NCI-H1694 (cell line): ENCODE results near the gene DDX10.

Experiments used
- DNase-seq: peaks from one replicate; lab custom pipeline; 2025; lab: John Stamatoyannopoulos, UW

Gene DDX10

DNA sequence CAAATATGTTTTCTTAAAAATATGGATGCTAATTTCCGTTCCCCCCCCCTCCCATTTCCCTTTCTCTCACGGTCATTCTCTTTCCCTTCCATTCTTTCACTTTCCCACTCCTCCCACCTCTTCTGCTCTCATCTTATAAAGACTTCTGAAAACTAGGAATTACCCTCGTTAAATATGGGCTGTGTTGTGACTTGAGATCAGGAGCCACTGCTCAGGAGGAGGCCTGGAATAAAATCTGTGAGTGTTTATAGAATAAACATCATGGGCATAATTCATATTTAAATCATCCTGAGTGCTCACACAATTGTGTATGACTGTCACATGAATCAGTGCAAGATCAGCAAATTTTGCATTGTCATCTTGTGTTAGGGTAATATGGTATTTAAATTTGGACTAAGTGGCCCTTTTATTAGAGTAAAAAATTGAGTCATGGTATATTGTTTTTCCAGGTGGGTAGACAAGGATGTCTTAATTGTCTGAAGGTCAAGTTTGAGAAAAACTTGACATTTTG is 208.0 kb downstream of the DDX10 start:
- DNase-seq: no peak

DNA sequence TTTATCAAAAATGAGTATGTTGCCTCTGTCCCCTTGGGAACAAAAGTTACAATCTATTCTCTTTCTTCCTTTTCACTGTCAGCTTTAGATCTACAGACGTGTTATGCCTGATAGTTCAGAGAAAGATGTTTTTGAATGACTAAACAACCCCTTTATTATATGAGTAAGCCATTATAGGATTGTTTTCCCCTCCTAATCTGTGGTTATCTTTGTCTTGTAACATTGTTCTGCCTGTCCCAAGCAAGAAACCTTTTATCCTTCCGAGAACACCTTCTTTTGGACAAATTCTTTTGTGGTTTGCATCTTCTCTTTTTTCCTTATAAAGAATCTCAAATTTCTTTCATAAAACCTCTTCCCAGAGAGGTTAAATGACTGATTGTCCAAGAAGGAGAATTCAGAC is 208.4 kb downstream of the DDX10 start:
- DNase-seq: no peak

DNA sequence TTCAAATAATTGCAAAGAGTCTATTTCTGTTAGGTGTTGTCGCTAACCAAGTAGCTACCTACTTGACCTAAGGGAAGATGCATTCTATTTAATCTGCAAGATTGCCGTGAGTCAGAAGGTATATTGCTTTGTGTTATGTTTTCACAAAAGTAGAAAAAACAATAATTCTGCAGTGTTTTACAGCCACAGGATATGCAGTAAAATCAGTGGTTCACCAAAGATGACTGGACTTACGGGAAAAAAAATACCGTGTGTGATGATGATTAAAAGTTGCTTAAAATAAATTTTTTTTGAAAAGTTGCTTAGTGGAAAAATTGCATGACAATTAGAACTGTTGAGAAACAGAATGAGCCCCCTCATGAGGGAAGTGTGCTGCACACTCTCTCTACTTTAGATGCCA is 209.1 kb downstream of the DDX10 start:
- no peak for DNase-seq

DNA sequence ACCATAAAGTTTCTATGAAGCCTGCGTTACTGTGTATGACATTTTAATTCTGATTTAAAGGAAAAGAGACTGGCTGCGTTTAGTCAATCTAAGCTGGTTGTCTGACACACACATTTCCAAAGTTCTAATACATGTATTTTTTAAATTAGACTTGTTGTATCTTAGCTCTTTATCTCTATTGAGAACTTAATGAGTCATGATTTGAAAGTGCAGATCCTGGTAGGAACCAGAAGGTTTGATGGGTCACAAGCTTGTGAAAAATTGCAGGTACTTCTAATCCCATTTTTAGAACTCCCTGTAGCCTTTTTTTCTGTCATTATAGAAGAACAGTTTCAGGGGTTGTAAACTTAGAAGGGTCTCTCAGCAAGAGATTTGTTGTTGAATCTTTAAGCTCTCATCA is 210.3 kb downstream of the DDX10 start:
- DNase-seq: no peak

DNA sequence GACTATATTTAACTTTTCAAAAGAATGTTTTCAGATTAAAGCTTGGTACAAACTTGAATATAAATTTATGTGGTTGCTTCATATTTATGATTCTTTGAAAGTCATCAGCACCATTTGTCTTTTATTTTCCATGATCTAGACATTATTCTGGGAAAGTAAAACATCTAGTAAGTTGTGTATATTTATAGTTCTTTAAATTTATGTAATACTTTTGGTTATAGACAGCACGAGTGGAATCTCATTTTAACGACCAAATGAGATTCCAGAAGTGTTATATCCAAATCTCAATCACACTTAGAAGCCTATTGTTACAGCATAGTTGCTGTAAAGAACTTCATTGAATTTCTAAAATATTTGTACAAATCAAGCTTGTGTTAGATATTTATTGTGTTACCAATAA is 212.3 kb downstream of the DDX10 start:
- no peak for DNase-seq

DNA sequence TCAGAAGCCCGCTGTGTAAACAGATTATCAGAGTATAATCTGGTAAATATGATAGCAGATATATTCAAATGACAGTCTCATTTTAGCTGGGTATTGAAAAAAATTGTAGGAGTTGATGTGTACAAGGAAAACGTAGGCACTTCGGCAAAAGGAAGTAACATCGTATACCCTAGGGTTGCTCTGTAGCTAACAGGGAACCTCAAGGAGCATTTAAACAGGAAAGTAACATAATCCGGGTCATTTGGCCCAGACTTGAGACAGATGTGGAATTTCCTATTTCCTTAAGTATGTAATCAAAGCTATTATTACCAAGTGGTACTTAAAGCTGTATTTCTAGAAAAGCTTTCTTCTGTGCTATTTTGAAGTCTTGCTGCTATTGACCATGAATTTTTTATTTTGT is 215.6 kb downstream of the DDX10 start:
- no peak for DNase-seq

DNA sequence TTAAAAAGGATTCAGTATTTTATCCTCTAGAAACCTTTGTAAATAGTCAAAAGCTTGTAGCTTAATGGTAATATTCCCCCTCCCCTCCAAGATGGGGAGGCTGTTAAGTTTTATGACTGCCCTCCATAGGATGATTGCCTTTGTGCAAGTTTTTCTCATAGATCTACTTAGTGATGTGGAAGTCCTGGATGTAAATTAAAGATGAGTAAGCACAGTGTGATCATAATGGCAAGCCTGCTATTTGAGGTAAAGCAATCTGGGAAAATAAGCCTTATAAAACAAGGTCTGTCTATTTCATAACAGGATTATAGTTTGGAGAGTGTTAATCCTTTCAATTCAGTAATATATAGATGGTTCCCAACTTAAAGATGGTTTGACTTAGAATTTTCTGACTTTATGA is 216.3 kb downstream of the DDX10 start:
- no peak for DNase-seq

DNA sequence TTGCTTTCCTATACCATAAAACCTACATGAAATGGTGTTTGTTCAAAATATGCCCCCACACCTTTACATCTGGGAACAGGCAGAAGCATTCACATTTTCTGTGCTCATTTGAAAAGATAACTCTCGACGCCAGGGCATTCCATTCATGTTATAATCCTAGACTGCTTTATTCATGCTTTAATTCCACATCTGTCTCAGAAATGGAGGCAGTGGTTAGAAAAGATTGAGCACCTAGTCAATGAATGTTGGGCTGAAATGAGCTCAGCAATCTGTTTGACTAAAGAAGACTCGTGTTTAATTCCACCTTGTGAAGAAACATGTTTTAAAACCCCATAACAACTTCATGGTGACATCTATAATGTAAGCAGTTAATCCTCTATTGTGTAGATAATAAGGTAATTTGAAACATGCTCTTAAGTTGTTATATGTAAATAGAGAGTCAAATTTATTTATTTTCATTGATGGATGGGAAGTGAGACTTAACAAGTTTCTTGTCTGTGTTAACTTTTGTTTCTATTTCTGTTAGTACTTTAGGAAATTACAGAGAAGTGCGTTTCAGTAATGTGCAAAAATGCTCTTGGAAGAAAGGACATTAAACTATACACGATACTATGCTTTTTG is 217.5 kb downstream of the DDX10 start:
- DNase-seq: no peak

DNA sequence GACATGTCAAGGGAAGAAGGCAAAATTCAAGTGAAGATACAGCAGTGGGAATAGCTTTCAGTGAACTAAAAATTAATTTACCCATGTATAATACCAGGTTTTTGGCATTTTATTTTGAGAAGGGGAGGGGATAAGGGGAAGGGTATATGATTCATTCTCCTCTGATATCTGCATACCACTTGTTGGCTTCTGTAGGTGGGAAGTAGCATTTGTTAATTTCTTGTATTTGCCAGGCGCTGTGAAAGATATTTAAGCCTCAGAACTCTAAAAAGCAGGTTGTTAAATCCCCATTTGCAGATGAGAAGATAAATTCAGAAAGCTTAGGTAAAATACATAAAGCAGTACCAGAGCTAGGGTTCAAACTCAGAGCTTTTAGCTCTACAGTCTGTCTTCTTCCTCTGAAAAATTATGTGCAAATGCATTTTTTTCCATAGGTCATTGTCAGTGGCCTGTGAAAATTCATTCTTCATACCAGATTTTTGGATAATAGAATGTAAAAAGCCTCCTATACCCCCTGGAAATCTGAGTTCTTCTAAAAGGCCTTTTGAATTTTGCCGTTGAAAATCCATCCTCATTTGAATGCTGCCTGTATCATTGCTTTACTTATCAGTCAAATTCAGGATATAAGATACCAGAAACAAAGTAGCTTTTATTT is 221.3 kb downstream of the DDX10 start:
- DNase-seq: no peak

DNA sequence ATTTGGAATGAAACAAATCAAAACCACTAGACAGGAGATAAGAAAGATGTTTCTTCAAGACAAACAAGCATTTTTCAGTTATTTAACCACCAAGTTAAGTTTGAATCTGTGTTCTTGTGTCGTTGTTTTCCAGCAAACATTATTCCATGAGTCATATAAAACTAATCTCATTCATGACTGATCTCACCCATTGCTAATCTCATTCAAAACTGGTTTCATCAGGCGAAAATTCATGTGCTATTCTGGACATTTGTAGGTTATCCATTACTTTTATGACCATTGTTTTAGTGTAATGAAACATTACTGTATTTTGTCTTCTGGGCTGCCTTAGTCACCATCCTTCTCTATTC is 221.8 kb downstream of the DDX10 start:
- DNase-seq: no peak

DNA sequence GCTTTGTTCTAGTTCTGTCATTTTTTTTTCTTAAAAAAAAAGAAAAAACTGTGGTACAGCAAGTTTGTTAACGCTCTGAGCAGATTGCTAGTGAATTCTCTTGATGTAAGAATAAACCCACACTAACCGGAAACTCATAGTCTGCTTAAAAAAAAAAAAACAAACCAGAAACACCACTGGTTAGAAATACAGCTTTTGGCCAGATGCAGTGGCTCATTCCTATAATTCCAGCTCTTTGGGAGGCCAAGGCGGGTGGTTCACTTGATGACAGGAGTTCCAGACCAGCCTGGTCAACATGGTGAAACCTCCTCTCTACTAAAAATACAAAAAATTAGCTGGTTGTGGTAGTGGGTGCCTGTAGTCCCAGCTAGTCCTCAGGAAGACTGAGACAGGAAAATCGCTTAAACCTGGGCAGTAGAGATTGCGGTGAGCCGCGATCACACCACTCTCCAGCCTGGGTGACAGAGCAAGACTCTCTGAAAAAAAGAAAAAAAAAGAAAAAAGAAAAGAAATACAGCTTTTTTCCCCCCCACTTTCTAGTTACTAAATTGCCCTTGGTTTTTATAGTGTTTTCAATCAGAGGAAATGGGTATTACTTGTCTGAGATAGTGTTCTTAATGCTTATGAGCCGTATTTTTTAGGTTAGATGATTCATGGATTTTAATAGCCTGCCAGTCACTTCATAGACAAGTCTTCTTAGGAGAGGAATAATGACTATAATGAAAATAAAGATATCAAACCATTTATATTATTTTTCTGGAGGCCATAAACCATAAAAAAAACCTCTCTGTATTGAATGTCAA is 222.8 kb downstream of the DDX10 start:
- DNase-seq: no peak

DNA sequence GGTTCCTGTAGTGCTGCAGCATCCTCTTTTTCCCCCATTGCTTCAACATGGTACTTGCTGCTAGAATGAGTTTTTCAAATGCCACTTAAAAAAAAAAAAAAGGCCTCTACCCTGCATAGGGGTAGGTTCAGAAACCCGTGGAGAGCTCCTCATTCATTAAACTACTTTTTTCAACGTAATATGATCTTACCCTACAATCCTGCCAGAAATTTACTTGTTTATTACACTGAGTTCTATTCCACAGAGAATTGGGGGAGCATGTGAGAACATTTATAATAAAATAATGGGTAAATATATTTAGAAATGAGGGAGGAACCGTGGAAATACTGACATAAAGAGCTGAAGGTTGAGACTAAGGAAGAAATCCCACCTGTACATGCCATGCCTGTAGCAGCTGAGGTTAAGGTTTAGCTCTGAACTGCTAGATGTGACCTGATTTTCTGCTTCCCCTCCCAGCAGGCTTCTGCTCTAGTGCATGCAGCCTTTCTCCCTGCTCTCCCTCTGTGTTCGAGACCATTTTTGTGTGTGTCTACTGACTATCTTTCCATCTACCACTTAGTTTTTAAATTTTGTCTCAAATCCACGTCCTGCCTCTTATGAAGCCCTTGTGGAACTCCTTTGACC is 225.7 kb downstream of the DDX10 start:
- DNase-seq: no peak

DNA sequence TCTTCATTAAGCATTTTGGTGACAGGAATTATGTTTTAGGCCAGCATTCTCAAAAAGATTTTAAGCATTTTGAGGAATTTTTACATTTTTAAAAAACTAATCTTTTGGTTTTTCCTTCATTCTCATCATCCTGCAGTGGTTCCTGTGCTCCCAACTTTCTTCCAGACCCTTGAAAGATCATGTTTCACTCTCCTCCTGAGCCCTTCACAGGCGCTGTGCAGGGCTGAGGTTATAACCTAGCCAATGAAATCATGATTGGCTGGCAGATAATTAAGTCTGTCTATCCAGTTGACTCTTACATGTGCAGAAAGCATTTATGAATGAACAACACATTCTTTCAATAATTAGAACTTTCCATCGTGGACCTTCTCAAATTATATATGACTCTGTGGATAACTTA is 226.3 kb downstream of the DDX10 start:
- no peak for DNase-seq

DNA sequence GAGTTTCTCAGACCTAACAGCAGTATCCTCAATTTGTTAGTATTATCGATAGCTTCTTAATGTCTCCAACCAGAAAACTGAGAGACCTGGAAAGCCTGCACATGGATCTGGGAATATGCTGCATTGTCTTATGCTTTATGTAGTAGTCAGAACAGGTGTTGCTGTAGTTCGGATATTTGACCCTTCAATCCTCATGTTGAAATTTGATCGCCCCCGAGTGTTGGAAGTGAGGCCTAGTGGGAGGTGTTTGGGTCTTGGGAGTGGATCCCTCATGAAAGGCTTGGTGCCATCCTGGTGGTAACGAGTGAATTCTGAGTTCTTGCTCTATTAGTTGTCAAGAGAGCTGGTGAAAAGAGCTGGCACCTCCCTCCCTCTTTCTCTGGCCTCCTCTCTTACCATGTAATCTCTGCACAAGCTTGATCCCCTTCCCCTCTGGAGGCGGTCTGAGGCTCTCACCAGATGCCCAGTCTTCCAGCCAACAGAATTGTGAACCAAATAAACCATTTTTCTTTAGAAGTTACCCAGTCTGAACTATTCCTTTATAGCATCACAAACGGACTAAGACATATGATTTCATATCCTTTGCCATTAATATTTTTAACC is 227.1 kb downstream of the DDX10 start:
- no peak for DNase-seq

DNA sequence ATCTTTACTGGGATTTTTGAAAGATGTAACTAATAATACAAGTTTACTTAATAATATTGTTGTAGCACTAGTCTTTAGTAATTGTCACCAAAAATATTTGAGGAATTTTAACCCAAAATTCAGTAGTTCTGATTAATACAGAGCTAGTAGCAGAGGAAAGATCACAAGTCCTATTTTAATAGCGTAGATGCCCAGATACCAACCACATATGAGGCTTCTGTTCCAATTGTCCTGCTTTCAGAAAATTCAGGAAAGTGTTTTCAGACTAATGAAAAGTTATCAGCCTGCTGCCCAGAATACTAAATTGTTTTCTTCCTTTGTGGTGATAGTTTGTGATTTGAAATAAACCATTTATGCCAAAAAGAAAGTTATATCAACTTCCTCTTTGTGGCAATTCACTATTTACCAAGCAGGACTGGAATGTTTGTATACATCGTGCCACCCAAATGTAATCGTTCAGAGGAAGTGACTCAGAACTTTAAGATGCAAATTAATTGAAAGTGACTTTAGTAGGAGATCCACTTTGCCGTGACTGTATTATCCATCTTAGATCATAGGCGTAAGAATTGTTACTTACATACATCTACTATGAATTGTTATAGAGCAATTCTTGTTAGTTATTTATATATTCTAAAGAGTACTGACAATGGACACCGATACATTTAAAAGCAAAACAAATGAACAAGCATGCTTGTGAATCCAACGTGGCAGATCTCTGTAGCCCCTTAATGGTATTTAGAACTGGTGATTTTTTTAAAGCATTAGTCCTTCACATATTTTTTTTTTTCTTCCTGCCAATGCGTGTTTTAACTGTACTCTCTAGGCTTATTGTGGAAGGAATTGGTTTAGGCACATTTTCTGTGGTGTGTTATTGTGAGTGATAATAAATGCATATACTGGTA is 231.0 kb downstream of the DDX10 start:
- DNase-seq: no peak

DNA sequence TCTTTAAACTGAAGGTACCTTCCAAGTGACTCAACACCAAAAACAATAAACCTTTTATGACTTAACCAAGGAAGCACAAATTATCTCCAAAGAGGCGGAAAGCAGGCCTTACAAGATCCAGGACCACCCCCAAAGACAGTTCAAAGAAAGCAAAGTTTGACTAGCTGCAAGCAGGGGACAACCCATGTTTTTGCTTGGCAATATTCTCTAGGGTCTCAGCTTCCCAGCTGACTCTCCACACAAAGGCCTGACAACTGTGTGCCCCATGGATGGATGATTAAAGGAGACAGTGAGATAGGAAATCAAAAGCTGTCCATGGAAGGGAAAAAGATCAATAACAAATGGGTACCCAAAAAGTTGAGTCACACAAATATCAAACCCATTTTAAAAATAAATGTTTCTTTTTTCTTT is 232.2 kb downstream of the DDX10 start:
- no peak for DNase-seq

DNA sequence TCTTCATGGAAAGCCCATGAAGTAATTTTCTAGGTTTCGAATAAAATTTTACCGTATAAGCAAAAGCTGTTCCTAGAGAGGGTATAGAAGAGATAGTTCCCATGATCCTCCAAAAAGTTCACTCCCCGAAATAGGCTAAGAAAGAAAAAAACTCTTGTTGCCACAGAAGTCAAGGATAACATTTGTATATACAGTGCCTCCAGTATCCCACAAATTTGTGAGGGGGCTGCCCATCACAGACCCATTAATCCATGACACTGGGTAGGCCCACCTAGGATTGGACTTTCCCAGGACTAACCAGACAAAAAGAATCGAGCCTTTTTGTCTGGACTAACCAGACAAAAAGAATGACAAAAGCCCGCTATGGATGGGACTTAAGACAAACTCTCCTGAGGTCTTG is 233.0 kb downstream of the DDX10 start:
- no peak for DNase-seq

DNA sequence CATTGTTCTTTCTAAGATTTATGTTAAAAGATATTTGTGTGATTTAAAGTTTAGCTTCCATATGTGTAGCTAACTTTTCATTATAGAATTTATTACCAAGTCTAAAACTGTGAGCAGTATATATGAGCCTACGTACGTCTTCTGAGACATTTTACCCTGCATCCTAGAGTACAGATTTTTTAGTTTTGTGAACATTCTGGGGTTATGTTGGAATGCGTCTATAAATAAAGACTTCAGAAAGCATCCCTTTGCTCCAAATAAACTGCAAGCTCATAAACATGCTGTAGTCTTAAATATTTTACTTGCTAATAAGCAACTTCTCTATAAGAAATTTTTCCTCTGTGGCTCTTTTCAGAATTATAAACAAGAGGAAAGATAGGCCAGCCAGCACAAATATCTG is 236.5 kb downstream of the DDX10 start:
- no peak for DNase-seq

DNA sequence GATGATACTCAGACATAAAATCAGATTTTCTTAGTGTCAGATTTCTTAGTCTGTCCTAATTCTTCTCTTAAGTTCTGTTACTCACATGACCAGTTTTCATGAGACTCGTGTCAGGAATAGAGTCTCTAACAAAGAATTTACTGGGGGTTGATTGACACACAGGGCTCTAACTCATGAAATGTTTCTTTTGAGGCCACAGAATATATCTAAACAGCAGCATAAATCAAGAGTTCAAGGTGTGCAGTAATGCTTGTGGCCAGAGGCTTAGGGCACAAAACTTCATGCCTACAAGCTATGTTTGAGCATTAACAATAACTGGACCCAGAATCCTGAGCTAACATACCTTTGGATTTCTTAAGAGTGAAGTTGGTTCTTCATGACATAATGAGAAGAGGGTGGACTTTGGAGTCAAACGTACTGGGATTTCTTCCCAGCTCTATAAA is 237.2 kb downstream of the DDX10 start:
- no peak for DNase-seq

DNA sequence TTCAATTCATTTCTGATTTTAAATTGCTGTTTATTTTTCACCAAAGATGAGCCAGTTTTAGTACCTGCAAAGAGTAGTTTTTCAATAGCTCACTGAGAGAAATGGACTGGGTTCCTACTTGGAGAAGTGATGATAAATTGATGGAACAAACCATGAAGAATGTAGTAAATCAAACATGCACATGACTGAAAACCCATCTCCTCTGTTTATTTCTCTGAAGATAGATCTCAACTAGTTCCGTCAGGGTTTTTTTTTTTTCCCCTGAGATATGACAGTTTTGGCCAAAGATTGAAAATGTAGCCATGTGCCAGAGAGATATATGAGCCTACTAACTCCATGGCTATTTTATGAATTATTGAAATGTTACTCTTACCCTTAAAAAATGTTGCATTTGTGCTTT is 239.6 kb downstream of the DDX10 start:
- DNase-seq: no peak

DNA sequence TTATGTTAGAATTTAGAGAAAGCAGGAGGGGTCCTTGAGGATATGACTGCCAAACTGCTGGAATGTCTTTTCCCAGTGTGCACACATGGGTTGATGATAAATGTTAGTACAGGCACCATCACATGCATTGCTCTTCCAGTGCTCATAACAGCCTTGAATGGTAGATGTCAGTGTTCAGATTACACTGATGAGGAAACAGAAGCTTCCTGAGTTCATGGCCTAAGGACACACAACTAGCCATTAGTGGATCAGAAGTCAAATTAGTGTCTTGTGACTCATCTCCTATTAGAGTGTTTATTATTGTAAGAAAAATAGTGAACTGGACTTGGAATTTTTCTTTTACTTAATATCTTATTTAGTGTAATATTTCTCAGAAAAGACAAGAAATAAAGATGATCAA is 241.5 kb downstream of the DDX10 start:
- no peak for DNase-seq
